GM04503 (cell line): ENCODE measurements around the gene KCNQ1OT1.

ENCODE experiments used
- DNase-seq: peaks from one replicate; pipeline ENCODE4 v3.0.0-alpha.2; 2012; ENCODE audit warnings: low read depth

The KCNQ1OT1 gene

GRCh38 chr11:2701898-2702434 is 2.2 kb upstream of the KCNQ1OT1 start:
- no peak for DNase-seq

- DNase-seq = no peak
Measured at GRCh38 chr11:2701230-2701629, 1.4 kb upstream of the KCNQ1OT1 start.

- DNase-seq = no peak
Measured at GRCh38 chr11:2700415-2701211, 819 bp upstream of the KCNQ1OT1 start.

- DNase-seq = no peak
Measured at GRCh38 chr11:2699185-2699530, 636 bp downstream of the KCNQ1OT1 start.

GRCh38 chr11:2698386-2699184 is 1.2 kb downstream of the KCNQ1OT1 start:
- no peak for DNase-seq

GRCh38 chr11:2697866-2698265 is 1.9 kb downstream of the KCNQ1OT1 start:
- DNase-seq = no peak

- DNase-seq = no peak
Measured at GRCh38 chr11:2696455-2696854, 3.3 kb downstream of the KCNQ1OT1 start.

- no peak for DNase-seq
Measured at GRCh38 chr11:2694995-2695939, 4.5 kb downstream of the KCNQ1OT1 start.

- no peak for DNase-seq
Measured at GRCh38 chr11:2694495-2694894, 5.3 kb downstream of the KCNQ1OT1 start.

- no peak for DNase-seq
Measured at GRCh38 chr11:2693271-2694261, 6.2 kb downstream of the KCNQ1OT1 start.

- DNase-seq = no peak
Measured at GRCh38 chr11:2691991-2692875, 7.6 kb downstream of the KCNQ1OT1 start.

- DNase-seq = no peak
Measured at GRCh38 chr11:2691355-2691761, 8.4 kb downstream of the KCNQ1OT1 start.

- no peak for DNase-seq
Measured at GRCh38 chr11:2690596-2691354, 9.0 kb downstream of the KCNQ1OT1 start.

- DNase-seq = no peak
Measured at GRCh38 chr11:2689651-2690575, 9.9 kb downstream of the KCNQ1OT1 start.

GRCh38 chr11:2688381-2689231 is 11.2 kb downstream of the KCNQ1OT1 start:
- DNase-seq = no peak

- DNase-seq = no peak
Measured at GRCh38 chr11:2687782-2688191, 12.0 kb downstream of the KCNQ1OT1 start.

GRCh38 chr11:2687223-2687530 is 12.6 kb downstream of the KCNQ1OT1 start:
- no peak for DNase-seq
